Astrocyte of the cerebellum (primary cell): Measurements from ENCODE around the gene MAGEA11.
"Not testable (repeated sequence)": the region's sequence is repeated elsewhere in the genome, so short reads cannot be mapped to it uniquely, and the experiment has no call there.

Source experiments
- DNase-seq: peaks from one replicate; pipeline ENCODE4 v3.0.0-alpha.2; 2011; ENCODE audit warnings: low read depth
- H3K4me3 ChIP-seq: 2 replicates; pipeline ENCODE4 v1.5.1; 2011; ENCODE audit warnings: mild to moderate bottlenecking, low read depth, low read length, moderate library complexity
- in situ Hi-C: cut with HindIII; loops from 2 replicates; pipeline ENCODE4 v1.10.0; 2017; ENCODE audit warnings: low sequenced_read_pairs
- TF ChIP-seq, protein P1 (sequence below): IDR thresholded peaks from 2 replicates; pipeline ENCODE4 v1.5.1; 2012; ENCODE audit warnings: low read length, low read depth, moderate library complexity, mild to moderate bottlenecking; ENCODE audit errors: missing control alignments

The MAGEA11 gene

DNA sequence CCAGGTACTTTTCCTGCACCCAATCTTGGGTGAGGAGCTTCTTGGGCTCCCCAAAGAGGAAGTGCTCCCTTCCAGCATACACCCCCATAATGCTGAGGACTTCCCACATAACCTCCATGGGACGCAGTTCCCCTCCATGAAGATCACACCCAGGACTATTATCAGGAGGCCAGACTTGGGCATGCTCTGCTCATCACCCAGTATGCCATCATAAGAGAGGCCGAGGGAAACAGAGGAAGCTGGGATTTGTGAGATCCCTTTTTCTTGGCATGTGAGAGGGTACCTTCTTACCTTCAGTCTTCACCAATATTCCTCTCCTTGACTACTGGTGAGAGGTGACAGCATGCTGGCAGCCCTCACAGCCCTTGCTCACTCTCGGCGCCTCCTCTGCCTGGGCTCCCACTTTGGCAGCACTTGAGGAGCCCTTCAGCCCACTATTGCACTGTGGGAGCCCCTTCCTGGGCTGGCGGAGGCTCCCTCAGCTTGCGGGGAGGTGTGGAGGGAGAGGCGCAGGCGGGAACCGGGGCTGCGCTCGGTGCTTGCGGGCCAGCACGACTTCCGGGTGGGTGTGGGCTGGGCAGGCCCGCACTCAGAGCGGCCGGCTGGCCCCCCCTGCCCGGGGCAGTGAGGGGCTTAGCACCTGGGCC lies 46.3 kb downstream of the MAGEA11 start:
- TF ChIP-seq, protein P1, sequence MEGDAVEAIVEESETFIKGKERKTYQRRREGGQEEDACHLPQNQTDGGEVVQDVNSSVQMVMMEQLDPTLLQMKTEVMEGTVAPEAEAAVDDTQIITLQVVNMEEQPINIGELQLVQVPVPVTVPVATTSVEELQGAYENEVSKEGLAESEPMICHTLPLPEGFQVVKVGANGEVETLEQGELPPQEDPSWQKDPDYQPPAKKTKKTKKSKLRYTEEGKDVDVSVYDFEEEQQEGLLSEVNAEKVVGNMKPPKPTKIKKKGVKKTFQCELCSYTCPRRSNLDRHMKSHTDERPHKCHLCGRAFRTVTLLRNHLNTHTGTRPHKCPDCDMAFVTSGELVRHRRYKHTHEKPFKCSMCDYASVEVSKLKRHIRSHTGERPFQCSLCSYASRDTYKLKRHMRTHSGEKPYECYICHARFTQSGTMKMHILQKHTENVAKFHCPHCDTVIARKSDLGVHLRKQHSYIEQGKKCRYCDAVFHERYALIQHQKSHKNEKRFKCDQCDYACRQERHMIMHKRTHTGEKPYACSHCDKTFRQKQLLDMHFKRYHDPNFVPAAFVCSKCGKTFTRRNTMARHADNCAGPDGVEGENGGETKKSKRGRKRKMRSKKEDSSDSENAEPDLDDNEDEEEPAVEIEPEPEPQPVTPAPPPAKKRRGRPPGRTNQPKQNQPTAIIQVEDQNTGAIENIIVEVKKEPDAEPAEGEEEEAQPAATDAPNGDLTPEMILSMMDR = no peak
- no peak overlapping the region for H3K4me3 ChIP-seq
- in situ Hi-C loops = no loop called here
- DNase-seq = no peak

DNA sequence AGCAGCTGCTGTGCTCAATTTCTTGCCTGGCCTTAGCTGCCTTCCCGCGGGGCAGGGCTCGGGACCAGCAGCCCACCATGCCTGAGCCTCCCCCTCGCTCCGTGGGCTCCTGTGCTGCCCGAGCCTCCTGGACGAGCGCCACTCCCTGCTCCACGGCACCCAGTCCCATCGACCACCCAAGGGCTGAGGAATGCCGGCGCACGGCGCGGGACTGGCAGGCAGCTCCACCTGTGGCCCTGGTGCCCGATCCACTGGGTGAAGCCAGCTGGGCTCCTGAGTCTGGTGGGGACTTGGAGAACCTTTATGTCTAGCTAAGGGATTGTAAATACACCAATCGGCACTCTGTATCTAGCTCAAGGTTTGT lies 46.8 kb downstream of the MAGEA11 start:
- DNase-seq, H3K4me3 ChIP-seq, in situ Hi-C loops: not testable (repeated sequence)

GRCh38 chrX:149759824-149760223 lies 48.0 kb downstream of the MAGEA11 start:
- no peak overlapping the region for H3K4me3 ChIP-seq
- TF ChIP-seq, protein P1 = no peak
- in situ Hi-C loops = no loop called here
- DNase-seq = no peak

DNA sequence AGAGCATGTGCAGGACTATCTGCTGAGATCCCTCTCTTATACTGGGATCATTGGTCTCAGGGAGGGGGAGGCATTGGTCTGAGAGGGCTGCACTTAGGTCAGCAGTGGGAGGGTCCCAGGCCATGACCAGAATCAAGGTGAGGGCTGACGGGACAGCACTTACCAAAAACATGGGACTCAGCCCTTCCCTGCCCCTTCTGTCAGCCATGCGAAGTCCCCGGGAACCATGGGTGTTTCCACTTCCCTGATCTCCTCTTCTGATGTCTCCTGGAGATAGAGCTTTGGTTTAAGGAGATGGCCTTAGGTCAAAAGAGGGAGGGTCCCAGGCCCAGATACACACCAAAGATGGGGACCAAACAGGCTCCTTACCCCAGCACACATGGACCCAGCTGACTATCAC lies 49.1 kb downstream of the MAGEA11 start:
- TF ChIP-seq, protein P1 = no peak
- in situ Hi-C loops = no loop called here
- no peak for DNase-seq
- no peak overlapping the region for H3K4me3 ChIP-seq

- DNase-seq, in situ Hi-C loops, H3K4me3 ChIP-seq: not testable (repeated sequence)
Observed at GRCh38 chrX:149761858-149762674, 50.2 kb downstream of the MAGEA11 start.

GRCh38 chrX:149762696-149763614 lies 51.1 kb downstream of the MAGEA11 start:
- DNase-seq = no peak
- H3K4me3 ChIP-seq = no peak overlapping the region
- TF ChIP-seq, protein P1 = no peak
- in situ Hi-C loops = no loop called here
